Right forelimb (tissue), 1 donor: ENCODE results near the gene TOGARAM2.

Source experiments
- DNase-seq: peaks from one replicate; pipeline ENCODE4 v3.0.0-alpha.2; 2018

The TOGARAM2 gene

GRCh38 chr2:29059624-29060023 is 78.5 kb downstream of the TOGARAM2 start:
- no peak for DNase-seq

GRCh38 chr2:29060441-29060840 is 79.3 kb downstream of the TOGARAM2 start:
- DNase-seq: no peak

GRCh38 chr2:29061176-29061575 is 80.1 kb downstream of the TOGARAM2 start:
- DNase-seq: peak; percentile 2

- no peak for DNase-seq
These were observed 80.5 kb downstream of the TOGARAM2 start for GRCh38 chr2:29061616-29062015.

- peak; percentile 42 for DNase-seq
These were observed 81.3 kb downstream of the TOGARAM2 start for GRCh38 chr2:29062371-29062770.

- peak; percentile 45 for DNase-seq
These were observed 82.0 kb downstream of the TOGARAM2 start for GRCh38 chr2:29063056-29063455.

GRCh38 chr2:29063646-29064345 is 82.7 kb downstream of the TOGARAM2 start:
- peak; percentile 71 for DNase-seq

- DNase-seq: peak; percentile 32
These were observed 83.2 kb downstream of the TOGARAM2 start for GRCh38 chr2:29064346-29064715.

GRCh38 chr2:29064746-29065067 is 83.6 kb downstream of the TOGARAM2 start:
- DNase-seq: peak; percentile 27

GRCh38 chr2:29065068-29065811 is 84.1 kb downstream of the TOGARAM2 start:
- no peak for DNase-seq

- no peak for DNase-seq
These were observed 85.3 kb downstream of the TOGARAM2 start for GRCh38 chr2:29066271-29066860.

GRCh38 chr2:29066997-29067605 is 86.0 kb downstream of the TOGARAM2 start:
- no peak for DNase-seq

- no peak for DNase-seq
These were observed 87.4 kb downstream of the TOGARAM2 start for GRCh38 chr2:29068513-29068912.

- peak; percentile 34 for DNase-seq
These were observed 89.4 kb downstream of the TOGARAM2 start for GRCh38 chr2:29070526-29070925.

- peak; percentile 34 for DNase-seq
These were observed 90.2 kb downstream of the TOGARAM2 start for GRCh38 chr2:29071032-29071975.

- DNase-seq: peak; percentile 10
These were observed 91.2 kb downstream of the TOGARAM2 start for GRCh38 chr2:29072251-29072650.

- DNase-seq: peak; percentile 26
These were observed 92.0 kb downstream of the TOGARAM2 start for GRCh38 chr2:29072971-29073725.

- DNase-seq: peak; percentile 6
These were observed 92.8 kb downstream of the TOGARAM2 start for GRCh38 chr2:29073933-29074332.

- no peak for DNase-seq
These were observed 93.3 kb downstream of the TOGARAM2 start, which contains the start of gene PCARE for GRCh38 chr2:29074411-29074810. TSS of gene PCARE (minus strand) at chr2:29074523. CDS start at chr2:29074261, 262 bp downstream.

GRCh38 chr2:29075894-29076705 is 95.0 kb downstream of the TOGARAM2 start:
- DNase-seq: no peak

GRCh38 chr2:29079887-29080286 is 98.8 kb downstream of the TOGARAM2 start:
- no peak for DNase-seq
